Transverse colon (tissue), 4 donors: ENCODE measurements around the gene RMI2. TPM values are rescaled to one million over a fixed set of nuclear protein-coding genes. Genes with fewer than 3 reads are reported as not detected.

Experiments used
- DNase-seq: peaks from one replicate; pipeline ENCODE4 v3.0.0-alpha.2; 2019
- H3K27ac ChIP-seq, 4 donors: fragments of 200-600 bp; sonication (generic); 2 replicates each; pipeline ENCODE4 v1.5.1; 2016 to 2018; ENCODE audit warnings: inconsistent platforms in 4 of 4
- H3K27me3 ChIP-seq: fragments of 200-600 bp; sonication (generic); 2 replicates; pipeline ENCODE4 v1.5.1; 2017; ENCODE audit warnings: inconsistent platforms
- H3K36me3 ChIP-seq, 4 donors: fragments of 200-600 bp; sonication (generic); 2 replicates each; pipeline ENCODE4 v1.5.1; 2017 to 2019; ENCODE audit warnings: inconsistent platforms in 4 of 4
- H3K4me1 ChIP-seq, 4 donors: fragments of 200-600 bp; sonication (generic); 2 replicates each; pipeline ENCODE4 v1.5.1; 2017 to 2020; ENCODE audit warnings: inconsistent platforms in 4 of 4
- H3K4me3 ChIP-seq, 4 donors: fragments of 200-600 bp; sonication (generic); 1 replicate in 1 of 4; 2 replicates in 3 of 4; pipeline versions ENCODE4 v1.5.1 to v1.6.1; 2017 to 2019; ENCODE audit warnings: inconsistent platforms in 4 of 4
- H3K9me3 ChIP-seq, 2 donors: fragments of 200-600 bp; sonication (generic); 2 replicates each; pipeline ENCODE4 v1.5.1; 2017 to 2019; ENCODE audit warnings: inconsistent platforms in 2 of 2
- CTCF ChIP-seq, 5 experiments: fragments of 200-600 bp in 3 of 5; fragments of 450-650 bp in 2 of 5; sonication (generic) in 3 of 5; IDR thresholded peaks; 1 replicate in 2 of 5; 2 replicates in 3 of 5; pipeline ENCODE4 v1.5.1; 2016 to 2017; ENCODE audit warnings: antibody characterized with exemption in 5 of 5, inconsistent platforms in 3 of 5, mild to moderate bottlenecking in 2 of 5, moderate library complexity in 1 of 5
- EP300 ChIP-seq: sonication (generic); formaldehyde crosslinking; IDR thresholded peaks from one replicate; pipeline ENCODE4 v1.6.1; 2017; ENCODE audit warnings: antibody characterized with exemption, low read depth
- POLR2A ChIP-seq: fragments of 450-650 bp; IDR thresholded peaks from one replicate; pipeline ENCODE4 v1.6.1; 2016; ENCODE audit warnings: antibody characterized with exemption, mild to moderate bottlenecking, moderate library complexity
- POLR2AphosphoS5 ChIP-seq, 3 donors: sonication (generic); formaldehyde crosslinking; IDR thresholded peaks; one replicate each; pipeline ENCODE4 v1.6.1; 2016; ENCODE audit warnings: antibody characterized with exemption in 3 of 3
- WGBS, 2 donors: methylation state at CpG; one replicate each; pipeline ENCODE4 v1.1.5; 2018; ENCODE audit warnings: low coverage in 1 of 2; 5-methylcytosine and 5-hydroxymethylcytosine counted together
- in situ Hi-C, 4 donors: fragments of 200-750 bp; cut with MboI; loops; one replicate each; pipeline versions ENCODE4 v1.15.0 to v1.15.1; 2017; ENCODE audit warnings: low sequenced_read_pairs in 3 of 4, low pct_ligation_motif_present in 1 of 4, low pct_unique_long_range_greater_than_20kb in 1 of 4
- intact Hi-C: fragments of 100-400 bp; cut with DNase I; formaldehyde crosslinking; loops from one replicate; pipeline ENCODE4 v1.15.1; 2023; ENCODE audit warnings: low total_unique reads
- total RNA-seq, 4 donors: library from RNA; depleted of rRNA; stranded (reverse); fragments of >200 nt; gene quantifications; one replicate each; pipeline ENCODE4 v1.1.0, GENCODE V29; 2016

The RMI2 gene
- total RNA-seq, 4 donors from 2014 or later: 2.3 to 2.9 TPM; not detected in 2

DNA sequence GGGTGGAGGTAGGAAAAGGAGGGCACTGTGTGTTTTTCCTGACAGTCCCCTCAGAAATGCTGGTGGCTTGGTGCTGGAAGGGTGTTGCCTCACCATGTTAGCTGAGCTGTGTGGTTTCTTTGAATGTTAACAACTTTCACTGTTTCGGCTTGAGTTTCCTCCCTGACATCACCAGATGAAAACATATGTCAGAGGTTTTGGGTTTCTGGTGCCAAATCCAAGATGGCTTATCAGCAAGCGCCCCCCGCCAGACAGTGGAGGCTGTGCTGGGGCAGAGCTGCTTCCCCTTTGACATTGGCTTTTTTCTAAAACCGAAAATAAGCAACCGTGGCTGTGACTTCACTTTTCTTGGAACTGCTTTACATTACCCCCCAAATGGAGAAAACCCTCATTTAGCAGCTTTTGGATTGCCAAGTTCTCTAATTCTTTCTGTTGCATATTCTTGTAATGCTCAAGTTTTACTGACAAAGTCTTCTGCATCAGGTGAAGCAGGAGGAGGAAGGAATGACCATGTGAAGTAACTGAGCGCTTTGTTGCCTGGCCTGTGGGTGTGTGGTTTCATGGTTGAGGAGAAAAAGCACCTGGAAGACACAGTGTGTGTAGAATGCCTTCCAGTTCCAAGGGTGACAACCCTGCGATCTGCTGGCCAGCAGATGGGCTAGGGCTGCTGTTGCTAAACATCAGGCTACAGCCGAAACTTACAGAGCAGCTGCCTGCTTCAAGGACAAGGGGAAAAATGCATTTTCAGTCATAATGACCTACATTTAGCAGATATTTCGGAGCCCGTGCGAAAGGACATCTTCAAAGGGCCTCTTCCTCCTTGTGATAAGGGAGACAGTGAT is 9.7 kb downstream of the RMI2 start:
- peak; percentile 28 for DNase-seq
- TF ChIP-seq POLR2AphosphoS5 (IDR thresholded peaks at IDR 0.05) (no peak), EP300 (no peak), POLR2A (no peak), CTCF (IDR thresholded peaks at IDR 0.05) (no peak)
- in situ Hi-C loops (loop anchor here (10.0 to 25.0 kb wide), 3 partner anchors 93 to 393 kb away; partner anchors contain the start of genes PRM3 (in 2 of the 4), SOCS1 (in 2 of the 4) and TNP2 (in 2 of the 4)), intact Hi-C loops (loop anchor here (10.0 kb wide), 2 partner anchors 100 to 380 kb away; partner anchors contain the start of gene SOCS1)
- Histone ChIP-seq H3K27ac (peak overlapping the region in 3 of 4 donors; percentile 15 to 39 (median 31)), H3K9me3 (no peaks in the 10 kb centered on the region), H3K4me1 (peaks cover 7 to 23% (median 11%) of the 10 kb centered on the region in 4 donors), H3K36me3 (no peaks in the 10 kb centered on the region), H3K4me3 (no peak overlapping the region), H3K27me3 (no peaks in the 10 kb centered on the region)
- 67 to 83% methylated on average over 3 to 11 of the region's 11 CpGs for WGBS, 2 donors

GRCh38 chr16:11355862-11356261 is 10.6 kb downstream of the RMI2 start:
- H3K27ac ChIP-seq: no peak overlapping the region
- H3K36me3 ChIP-seq: no peaks in the 10 kb centered on the region
- H3K27me3 ChIP-seq: no peaks in the 10 kb centered on the region
- WGBS, 2 donors: 67 to 72% methylated on average over 6 to 8 of the region's 8 CpGs
- in situ Hi-C loops (loop anchor here (10.0 to 25.0 kb wide), 3 partner anchors 94 to 394 kb away; partner anchors contain the start of genes PRM3 (in 2 of the 4), SOCS1 (in 2 of the 4) and TNP2 (in 2 of the 4)), intact Hi-C loops (loop anchor here (10.0 kb wide), 2 partner anchors 101 to 381 kb away; partner anchors contain the start of gene SOCS1)
- no peak for TF ChIP-seq CTCF (IDR thresholded peaks at IDR 0.05)
- no peak for TF ChIP-seq POLR2AphosphoS5 (IDR thresholded peaks at IDR 0.05)
- no peak for TF ChIP-seq POLR2A
- no peak for TF ChIP-seq EP300
- H3K4me1 ChIP-seq: peaks cover 0 to 15% (median 5%) of the 10 kb centered on the region in 4 donors
- H3K4me3 ChIP-seq: no peak overlapping the region
- no peak for DNase-seq
- H3K9me3 ChIP-seq: no peaks in the 10 kb centered on the region

DNA sequence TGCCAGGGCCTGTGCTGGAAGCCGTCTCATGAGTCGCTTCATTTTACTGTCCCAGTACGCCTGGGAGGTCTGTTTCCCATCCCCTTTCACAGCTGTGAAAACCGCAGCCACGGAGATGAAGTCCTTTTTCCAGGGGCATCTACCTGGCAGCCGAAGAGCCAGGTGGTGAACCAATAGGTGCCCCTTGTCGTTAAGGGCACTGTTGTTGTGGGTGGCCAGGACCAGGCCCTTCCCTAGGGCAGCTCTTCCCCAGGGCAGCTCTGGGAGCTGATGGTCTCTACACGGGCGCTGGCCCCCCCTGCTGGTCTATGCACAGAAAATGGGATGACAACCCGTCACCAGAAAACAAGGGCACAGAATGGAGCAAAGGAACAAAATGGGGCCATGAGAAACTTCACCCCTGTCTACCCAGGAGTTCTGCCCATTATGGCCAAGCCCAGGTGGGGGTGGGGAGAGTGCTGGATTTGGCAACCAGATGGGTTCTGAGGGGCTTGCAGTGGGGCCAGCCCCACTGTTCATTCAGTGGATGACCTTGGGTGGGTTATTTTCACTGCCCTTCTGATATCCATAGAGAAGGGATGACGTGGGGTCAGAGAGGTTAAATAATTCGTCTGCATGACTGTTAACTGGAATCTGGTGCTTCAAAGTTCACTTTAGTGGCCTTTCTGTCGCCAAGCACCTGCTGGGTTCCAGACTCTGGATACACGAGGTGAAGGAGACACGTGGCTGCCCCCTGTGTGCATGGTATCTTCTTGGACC is 11.5 kb downstream of the RMI2 start:
- TF ChIP-seq POLR2AphosphoS5 (IDR thresholded peaks at IDR 0.05) (no peak), EP300 (no peak), POLR2A (no peak), CTCF (IDR thresholded peaks at IDR 0.05) (peak; percentile 59 to 69 (median 61))
- H3K4me3 ChIP-seq: no peak overlapping the region
- H3K27ac ChIP-seq: no peak overlapping the region
- H3K36me3 ChIP-seq: no peaks in the 10 kb centered on the region
- no peaks in the 10 kb centered on the region for H3K27me3 ChIP-seq
- peak; percentile 81 for DNase-seq
- in situ Hi-C loops: loop anchor here (10.0 to 25.0 kb wide), 3 partner anchors 94 to 394 kb away; partner anchors contain the start of genes PRM3 (in 2 of the 4), SOCS1 (in 2 of the 4) and TNP2 (in 2 of the 4)
- H3K9me3 ChIP-seq: no peaks in the 10 kb centered on the region
- H3K4me1 ChIP-seq: peaks cover 0 to 10% (median 5%) of the 10 kb centered on the region in 4 donors
- intact Hi-C loops: loop anchor here (10.0 kb wide), 2 partner anchors 102 to 382 kb away; partner anchors contain the start of gene SOCS1
- WGBS, 2 donors: 58 to 80% methylated on average over 1 to 15 of the region's 15 CpGs
